HEK293 (cell line): ENCODE measurements around the gene CHMP1A.

ENCODE experiments used
- KLF9 ChIP-seq: fragments of 450-650 bp; formaldehyde crosslinking; IDR thresholded peaks from 2 replicates; pipeline ENCODE4 v1.5.1; 2016; ENCODE audit warnings: missing biosample characterization, missing genetic modification characterization, low read depth
- MEIS1 ChIP-seq: sonication (generic); formaldehyde crosslinking; IDR thresholded peaks from 2 replicates; pipeline ENCODE4 v1.8.1; 2022; ENCODE audit warnings: missing genetic modification reagents, mild to moderate bottlenecking, borderline replicate concordance
- TCF7L2 ChIP-seq: IDR thresholded peaks from 2 replicates; pipeline ENCODE4 v1.6.1; 2011; ENCODE audit warnings: low read depth, mild to moderate bottlenecking, inconsistent platforms, low read length, moderate library complexity, borderline replicate concordance
- ZNF248 ChIP-seq: fragments of 450-650 bp; formaldehyde crosslinking; IDR thresholded peaks from 2 replicates; pipeline ENCODE4 v1.5.1; 2017; ENCODE audit warnings: missing biosample characterization, missing genetic modification characterization
- ZNF274 ChIP-seq, 2 experiments: fragments of 200-500 bp in 1 of 2; fragments of 450-650 bp in 1 of 2; sonication (Bioruptor generic) in 1 of 2; formaldehyde crosslinking in 1 of 2; IDR thresholded peaks; 2 replicates each; pipeline versions ENCODE4 v1.5.1 to v1.6.1; 2014 to 2016; ENCODE audit warnings: borderline replicate concordance in 1 of 2, inconsistent platforms in 1 of 2, low read length in 1 of 2, missing biosample characterization in 1 of 2, missing genetic modification characterization in 1 of 2
- ZNF324 ChIP-seq: fragments of 450-650 bp; formaldehyde crosslinking; IDR thresholded peaks from 2 replicates; pipeline ENCODE4 v1.5.1; 2016; ENCODE audit warnings: missing biosample characterization, missing genetic modification characterization
- ZNF561 ChIP-seq: fragments of 450-650 bp; IDR thresholded peaks from 2 replicates; pipeline ENCODE4 v1.5.1; 2018; ENCODE audit warnings: missing biosample characterization, missing genetic modification characterization, borderline replicate concordance
- TF ChIP-seq, protein P1 (sequence below): fragments of 450-650 bp; formaldehyde crosslinking; IDR thresholded peaks from 2 replicates; pipeline ENCODE4 v1.5.1; 2016; ENCODE audit warnings: missing biosample characterization, missing genetic modification characterization
- TF ChIP-seq, protein P2 (sequence below): fragments of 450-650 bp; formaldehyde crosslinking; IDR thresholded peaks from 2 replicates; pipeline ENCODE4 v1.5.1; 2016; ENCODE audit warnings: missing biosample characterization, missing genetic modification characterization

- TF ChIP-seq, protein P1, sequence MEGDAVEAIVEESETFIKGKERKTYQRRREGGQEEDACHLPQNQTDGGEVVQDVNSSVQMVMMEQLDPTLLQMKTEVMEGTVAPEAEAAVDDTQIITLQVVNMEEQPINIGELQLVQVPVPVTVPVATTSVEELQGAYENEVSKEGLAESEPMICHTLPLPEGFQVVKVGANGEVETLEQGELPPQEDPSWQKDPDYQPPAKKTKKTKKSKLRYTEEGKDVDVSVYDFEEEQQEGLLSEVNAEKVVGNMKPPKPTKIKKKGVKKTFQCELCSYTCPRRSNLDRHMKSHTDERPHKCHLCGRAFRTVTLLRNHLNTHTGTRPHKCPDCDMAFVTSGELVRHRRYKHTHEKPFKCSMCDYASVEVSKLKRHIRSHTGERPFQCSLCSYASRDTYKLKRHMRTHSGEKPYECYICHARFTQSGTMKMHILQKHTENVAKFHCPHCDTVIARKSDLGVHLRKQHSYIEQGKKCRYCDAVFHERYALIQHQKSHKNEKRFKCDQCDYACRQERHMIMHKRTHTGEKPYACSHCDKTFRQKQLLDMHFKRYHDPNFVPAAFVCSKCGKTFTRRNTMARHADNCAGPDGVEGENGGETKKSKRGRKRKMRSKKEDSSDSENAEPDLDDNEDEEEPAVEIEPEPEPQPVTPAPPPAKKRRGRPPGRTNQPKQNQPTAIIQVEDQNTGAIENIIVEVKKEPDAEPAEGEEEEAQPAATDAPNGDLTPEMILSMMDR: no peak
- TF ChIP-seq ZNF248 (tag by site-specific recombination): no peak
- no peak for TF ChIP-seq ZNF324 (tag by site-specific recombination)
- no peak for TF ChIP-seq TCF7L2
- no peak for TF ChIP-seq ZNF561 (tag by site-specific recombination)
- no peak for TF ChIP-seq ZNF274 (IDR thresholded peaks at IDR 0.05; ENCODE audit: low read length)
- TF ChIP-seq ZNF274 (tag by site-specific recombination; IDR thresholded peaks at IDR 0.05; ENCODE audit: borderline replicate concordance): no peak
- TF ChIP-seq MEIS1 (CRISPR knock-in tag): no peak
- TF ChIP-seq, protein P2, sequence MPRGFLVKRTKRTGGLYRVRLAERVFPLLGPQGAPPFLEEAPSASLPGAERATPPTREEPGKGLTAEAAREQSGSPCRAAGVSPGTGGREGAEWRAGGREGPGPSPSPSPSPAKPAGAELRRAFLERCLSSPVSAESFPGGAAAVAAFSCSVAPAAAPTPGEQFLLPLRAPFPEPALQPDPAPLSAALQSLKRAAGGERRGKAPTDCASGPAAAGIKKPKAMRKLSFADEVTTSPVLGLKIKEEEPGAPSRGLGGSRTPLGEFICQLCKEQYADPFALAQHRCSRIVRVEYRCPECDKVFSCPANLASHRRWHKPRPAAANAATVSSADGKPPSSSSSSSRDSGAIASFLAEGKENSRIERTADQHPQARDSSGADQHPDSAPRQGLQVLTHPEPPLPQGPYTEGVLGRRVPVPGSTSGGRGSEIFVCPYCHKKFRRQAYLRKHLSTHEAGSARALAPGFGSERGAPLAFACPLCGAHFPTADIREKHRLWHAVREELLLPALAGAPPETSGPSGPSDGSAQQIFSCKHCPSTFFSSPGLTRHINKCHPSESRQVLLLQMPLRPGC: no peak
- no peak for TF ChIP-seq KLF9 (tag by site-specific recombination)
Observed at GRCh38 chr16:89693289-89693731, 35.8 kb upstream of the CHMP1A start.
